GM11168 (cell line): ENCODE measurements around the gene DPP6.

Experiments used
- in situ Hi-C: fragments of 300-500 bp; cut with MboI; formaldehyde crosslinking; loops from one replicate; pipeline ENCODE4 v1.12.0; 2022; ENCODE audit warnings: low sequenced_read_pairs; ENCODE audit not compliant: unreplicated experiment

Gene DPP6

GRCh38 chr7:154862153-154862791, 810.1 kb downstream of the DPP6 start:
- in situ Hi-C loops = no loop called here

DNA sequence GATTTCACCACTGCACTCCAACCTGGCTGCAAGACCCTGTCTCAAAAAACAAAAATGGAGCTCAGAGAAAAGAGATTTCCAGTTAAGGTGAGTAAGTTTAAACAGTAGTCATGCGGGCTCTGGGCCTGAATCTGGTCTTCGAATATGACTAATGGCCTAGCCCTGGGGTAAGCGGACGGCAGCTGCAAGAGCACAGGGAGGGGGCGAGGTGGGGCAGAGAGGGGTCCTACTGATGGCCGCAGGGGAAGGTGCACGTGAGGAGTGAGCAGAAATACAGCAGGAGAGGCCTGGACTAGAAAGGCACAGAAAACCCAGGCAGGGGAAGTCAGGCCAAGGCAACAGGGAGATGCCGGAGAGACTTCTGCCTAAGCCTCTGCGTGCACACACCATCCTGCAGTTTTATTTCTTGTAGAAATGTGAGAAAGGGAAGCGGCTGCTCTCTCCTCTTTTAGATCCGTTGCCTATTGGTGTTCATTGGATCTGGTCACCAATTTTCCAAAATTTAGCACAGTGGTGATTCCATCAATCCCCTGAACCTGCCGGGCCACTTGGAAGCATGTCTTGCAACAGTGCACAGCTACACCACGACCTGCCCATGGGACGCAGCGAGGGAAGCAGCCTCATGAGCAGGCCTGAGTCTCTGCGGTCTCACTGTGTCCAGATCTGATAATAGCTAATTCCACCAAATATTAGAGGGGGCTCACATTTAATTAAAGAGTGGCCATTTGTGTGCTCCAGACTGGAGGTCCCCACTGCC, 811.7 kb downstream of the DPP6 start:
- in situ Hi-C loops = no loop called here

DNA sequence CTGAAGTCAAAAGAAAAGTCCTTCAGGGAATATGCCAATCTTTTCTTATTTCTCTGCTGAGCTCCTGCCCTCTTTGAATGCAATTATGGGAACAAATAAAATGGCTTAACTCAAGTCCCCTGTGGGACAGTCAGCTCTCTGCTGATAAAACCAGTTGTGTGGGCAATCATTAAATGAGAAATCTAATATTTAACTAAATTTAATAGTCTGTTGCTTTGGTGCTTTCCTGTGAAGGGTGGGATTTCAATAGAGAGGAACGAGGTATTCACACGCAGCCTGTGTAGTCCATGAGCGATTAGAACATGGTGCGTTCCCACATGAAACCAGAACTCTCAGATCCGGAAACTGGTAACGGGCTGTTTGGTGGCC, 812.3 kb downstream of the DPP6 start:
- in situ Hi-C loops = no loop called here

- in situ Hi-C loops = no loop called here
Observed at GRCh38 chr7:154865984-154866685, 813.9 kb downstream of the DPP6 start.

GRCh38 chr7:154867068-154867467, 814.9 kb downstream of the DPP6 start:
- in situ Hi-C loops = no loop called here

- in situ Hi-C loops = no loop called here
Observed at GRCh38 chr7:154868921-154869320, 816.7 kb downstream of the DPP6 start.

DNA sequence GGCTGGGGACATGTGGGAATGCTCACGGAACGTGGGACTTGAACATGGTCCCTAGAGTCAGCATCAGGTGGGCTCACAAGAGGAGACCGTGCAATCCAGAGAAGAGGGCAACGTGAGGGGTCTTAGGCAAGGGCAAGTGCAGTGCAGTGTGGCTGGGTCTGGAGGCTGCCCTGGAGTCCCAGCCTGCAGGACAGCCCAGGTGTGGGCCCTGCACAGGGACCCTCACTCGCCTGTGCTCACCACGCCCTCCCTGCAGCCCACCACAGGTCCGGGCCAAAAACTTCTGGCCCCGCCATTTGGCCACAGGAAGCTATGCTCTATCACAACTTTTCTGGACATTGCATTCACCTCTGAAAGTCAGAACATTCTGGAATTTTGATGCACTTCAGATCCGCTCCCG, 817.2 kb downstream of the DPP6 start:
- in situ Hi-C loops = no loop called here

DNA sequence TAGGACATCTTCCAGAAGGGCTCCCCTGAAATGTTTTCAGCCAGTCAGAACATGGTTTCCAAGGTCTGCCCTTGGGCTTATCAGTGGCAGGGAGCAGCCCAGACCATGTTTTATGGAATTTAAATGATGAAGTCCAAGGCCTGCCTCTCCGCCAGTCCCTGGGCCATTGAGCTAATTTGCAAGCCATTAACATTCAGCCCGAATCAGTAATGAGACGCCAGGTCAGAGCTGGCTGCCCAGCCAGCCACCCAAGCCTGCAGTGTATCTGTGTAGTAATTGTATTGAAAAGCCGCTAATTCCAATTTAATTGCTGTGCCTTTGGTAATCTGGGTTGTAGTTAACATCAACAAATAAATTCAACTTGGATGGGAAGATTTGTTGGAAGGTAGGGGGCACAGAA, 819.3 kb downstream of the DPP6 start:
- in situ Hi-C loops = no loop called here

GRCh38 chr7:154871928-154872750, 819.9 kb downstream of the DPP6 start:
- in situ Hi-C loops = no loop called here

DNA sequence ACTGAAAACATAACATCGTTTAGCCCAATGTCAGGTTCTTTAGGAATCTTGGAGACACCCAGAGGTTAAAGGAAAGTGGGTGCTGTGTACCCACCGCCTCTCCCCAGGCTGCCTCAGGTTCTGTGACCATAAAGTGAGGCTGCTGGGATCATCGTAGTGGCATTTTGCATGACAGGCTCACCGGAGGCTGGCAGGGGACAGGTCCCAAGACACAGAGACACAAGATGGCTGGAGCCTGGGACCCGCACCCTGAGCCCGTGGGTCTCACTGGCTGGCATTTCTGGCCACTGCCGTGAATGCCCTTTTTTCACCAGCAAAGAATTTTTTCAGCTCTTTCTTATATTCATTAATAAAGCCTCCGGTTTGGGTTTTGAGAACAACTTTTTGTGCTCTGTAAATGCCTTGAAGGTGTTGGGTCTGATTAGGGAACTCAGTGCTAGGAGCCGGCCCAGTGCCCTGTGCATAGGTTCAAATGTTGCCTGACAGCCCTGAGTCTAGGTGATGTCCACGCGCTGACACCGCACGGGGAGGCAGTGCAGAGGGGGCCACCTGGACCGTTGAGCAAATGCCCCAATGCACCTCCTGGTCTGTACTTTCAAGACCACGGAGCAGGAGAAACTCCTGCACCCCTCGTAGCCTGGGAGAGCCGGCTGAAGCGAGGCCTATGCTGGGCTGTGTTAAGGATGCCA, 820.8 kb downstream of the DPP6 start:
- in situ Hi-C loops = no loop called here

GRCh38 chr7:154873500-154874121, 821.4 kb downstream of the DPP6 start:
- in situ Hi-C loops = no loop called here

DNA sequence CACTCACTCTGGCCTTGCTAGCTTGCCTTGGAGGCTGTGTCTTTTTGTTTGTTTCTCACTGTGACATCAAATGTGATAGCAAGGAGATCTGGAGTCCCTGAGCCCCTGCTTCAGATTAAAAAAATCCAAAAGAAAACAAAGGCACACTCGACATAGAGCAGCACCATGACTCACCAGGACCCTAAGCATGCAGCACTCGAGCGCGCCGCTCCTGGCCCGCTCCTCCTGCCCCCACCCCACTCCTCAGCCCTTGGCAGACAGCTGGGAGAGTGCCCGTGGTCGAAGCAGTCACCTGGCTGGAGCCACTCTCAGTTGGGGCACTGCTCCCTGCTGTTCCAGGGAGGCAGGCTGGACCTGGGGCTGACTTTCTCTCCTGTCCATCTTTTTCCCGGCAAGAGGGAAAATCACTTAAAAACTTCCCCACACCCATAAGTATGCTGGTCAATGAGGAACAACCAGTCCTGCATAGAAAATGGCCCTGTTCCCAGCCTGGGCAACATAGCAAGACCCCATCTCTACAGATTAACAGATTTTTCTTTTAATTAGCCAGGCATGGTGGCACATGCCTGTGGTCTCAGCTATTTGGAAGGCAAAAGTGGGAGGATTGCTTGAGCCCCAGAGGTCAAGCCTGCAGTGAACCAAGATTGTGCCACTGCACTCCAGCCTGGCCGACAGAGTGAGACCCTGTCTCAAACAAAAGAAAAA, 822.4 kb downstream of the DPP6 start:
- in situ Hi-C loops = no loop called here

DNA sequence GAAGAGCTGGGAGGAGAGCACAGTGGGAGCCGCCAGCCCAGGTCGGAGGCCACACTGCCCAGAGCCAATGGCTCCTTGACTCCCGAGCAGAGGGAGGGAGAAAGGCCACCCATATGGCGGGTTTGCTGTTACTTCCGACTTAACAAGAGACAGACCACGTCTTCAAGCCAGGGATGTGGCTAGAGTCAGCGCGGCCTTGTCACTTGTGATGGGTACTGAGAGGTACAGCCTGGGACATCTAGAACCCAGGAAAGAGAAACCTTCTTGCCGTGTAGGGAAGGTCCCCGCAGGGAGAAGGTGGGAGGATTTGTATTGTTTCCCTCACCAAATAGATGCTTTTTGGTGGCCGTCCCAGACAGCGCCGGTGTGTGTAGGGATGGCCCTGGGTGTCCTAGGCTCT, 823.1 kb downstream of the DPP6 start:
- in situ Hi-C loops = no loop called here

DNA sequence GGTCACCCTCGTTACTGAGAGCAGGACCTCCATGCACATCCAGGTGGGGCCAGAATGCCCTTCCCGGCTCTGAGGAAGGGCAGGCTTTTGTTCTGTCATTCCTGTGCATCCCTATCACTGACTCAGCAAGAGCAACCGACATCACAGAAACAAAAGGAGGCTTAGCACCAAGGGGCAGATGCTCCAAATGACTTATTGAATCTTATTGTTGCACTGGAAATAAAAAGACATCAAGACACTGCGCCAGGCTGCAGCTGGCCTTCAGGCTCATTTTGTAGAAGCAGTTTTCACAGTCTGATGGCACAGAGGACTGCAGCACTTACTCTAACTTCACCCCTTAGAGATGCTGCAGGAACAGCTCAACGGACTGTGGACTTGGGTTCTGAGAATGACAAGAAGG, 824.3 kb downstream of the DPP6 start:
- in situ Hi-C loops = no loop called here

- in situ Hi-C loops = no loop called here
Observed at GRCh38 chr7:154877031-154877430, 824.8 kb downstream of the DPP6 start.

DNA sequence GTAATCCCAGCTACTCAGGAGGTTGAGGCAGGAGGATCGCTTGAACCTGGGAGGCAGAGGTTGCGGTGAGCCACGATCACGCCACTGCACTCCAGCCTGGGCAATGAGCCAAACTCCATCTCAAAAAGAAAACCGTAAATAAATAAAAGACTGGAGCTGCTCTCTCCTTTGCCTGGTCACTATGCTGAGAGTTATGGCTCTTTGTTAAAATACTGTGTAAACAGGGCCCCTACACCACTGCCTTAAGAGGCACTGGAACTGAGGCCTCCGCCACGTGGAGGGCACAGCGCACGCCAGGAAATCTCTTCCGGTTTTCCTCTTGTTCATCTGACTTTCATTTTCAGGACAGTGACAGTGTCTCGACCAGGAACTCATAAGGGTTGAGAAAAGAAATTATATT, 827.4 kb downstream of the DPP6 start:
- in situ Hi-C loops = no loop called here

DNA sequence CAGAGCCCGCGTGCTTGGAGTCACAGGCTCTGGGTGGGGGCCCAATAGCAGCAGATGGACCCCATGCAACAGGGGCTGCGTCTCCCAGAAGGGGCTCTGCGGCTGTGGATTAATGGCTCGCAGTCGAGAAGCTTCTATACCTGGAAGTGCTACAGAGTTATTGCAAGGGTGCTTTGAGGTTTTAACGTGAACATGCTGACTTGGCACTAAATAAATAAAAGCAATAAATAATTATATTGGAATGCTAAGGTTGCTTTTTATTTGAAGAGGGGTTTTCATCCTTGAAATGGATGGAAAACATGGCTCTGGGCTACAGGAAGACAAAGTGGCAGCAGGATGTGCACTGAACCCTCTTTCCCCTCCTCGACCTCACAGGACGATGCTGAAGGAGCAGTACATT, 828.3 kb downstream of the DPP6 start:
- in situ Hi-C loops = no loop called here

DNA sequence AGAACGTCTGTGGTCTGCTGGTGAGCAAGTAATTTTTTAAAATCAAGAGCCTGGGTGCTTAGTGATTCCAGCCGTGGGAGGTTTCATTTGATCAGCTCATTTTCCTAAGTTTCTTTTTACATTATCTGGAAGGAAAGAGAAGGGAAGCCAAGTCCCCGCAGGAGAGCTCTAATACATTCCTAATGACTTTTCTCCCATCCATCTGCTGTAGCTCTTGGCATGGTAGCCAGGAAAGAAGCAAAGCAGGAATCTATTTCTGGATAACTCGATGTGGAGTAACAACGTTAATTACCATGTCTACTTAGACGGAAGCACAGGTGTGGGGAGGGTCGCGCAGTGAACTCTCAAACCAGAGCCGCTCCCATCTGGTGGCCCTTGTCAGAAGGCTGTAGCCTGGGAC, 828.8 kb downstream of the DPP6 start:
- in situ Hi-C loops = no loop called here

DNA sequence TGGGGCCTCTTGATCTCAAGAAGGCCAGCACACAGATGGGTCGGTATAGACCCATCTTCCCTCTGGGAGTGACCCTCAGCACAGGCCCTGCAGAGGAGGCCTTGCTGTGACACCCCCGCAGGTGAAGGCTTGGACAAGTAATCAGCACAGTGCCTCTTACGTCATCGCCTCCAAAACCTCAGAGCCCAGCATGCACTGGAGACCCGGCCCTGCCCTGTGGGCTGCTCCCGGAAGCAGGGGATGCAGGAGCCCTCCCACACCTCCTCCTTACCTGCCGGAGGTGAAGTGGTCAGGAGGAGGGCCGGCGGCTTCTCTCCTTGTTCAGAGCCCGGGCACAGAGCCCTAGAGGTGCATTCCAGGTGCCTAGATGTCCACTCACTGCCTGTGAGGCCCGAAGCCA, 829.3 kb downstream of the DPP6 start:
- in situ Hi-C loops = no loop called here
